ENCODE data around the gene GJA5. TPM values are rescaled to one million over a fixed set of nuclear protein-coding genes. Genes with fewer than 3 reads are reported as not detected.
A peak's percentile ranks its signal among the peaks of the same experiment; 100 is the strongest.
"Not testable (repeated sequence)": the region's sequence is repeated elsewhere in the genome, so short reads cannot be mapped to it uniquely, and the experiment has no call there.

Gene GJA5
- total and polyA plus RNA-seq, 12 donors: 4.8 to 20.0 (median 12.3) TPM

DNA sequence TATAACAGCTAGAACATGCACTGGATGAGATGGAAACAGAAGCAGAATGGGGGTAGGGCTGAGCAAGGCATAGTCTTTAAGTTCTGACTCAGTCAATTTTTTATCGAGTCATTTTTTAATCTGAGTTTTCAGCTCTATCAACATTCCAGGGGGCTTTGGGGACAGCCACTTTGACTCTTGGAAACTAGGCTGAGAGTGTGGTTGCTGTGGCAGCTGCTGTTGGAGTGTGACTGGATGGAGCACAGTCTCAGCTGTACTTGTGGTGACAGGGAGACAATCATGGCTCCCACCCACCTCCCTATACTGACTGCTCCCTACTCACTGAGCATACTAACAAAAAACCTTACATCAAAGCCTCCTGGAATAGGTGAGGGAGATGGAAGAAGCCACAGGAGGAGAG is 25.0 kb downstream of the GJA5 start:
- intact Hi-C loops (cut with DNase I): loop anchor here in 3 of 10 donors (2.0 to 5.0 kb wide), 2 partner anchors 59 to 87 kb away; no protein-coding TSS in a partner anchor
- Histone ChIP-seq H3K36me3 (no peaks in the 10 kb centered on the region), H3K4me1 (peaks cover 0 to 35% (median 13%) of the 10 kb centered on the region in 9 donors), H3K27ac (peak overlapping the region in 3 of 10 donors; percentile 6 to 60 (median 15)), H3K27me3 (no peaks in the 10 kb centered on the region), H3K9me3 (peaks cover 0 to 11% (median 0%) of the 10 kb centered on the region in 11 donors), H3K4me3 (no peak overlapping the region)
- WGBS, 2 donors: 39 to 49% methylated on average over 1 of the region's 1 CpG
- TF ChIP-seq CTCF (IDR thresholded peaks at IDR 0.05): no peak
- peak in 7 of 8 donors; percentile 45 to 75 (median 63) for ATAC-seq
- DNase-seq: no peak

DNA sequence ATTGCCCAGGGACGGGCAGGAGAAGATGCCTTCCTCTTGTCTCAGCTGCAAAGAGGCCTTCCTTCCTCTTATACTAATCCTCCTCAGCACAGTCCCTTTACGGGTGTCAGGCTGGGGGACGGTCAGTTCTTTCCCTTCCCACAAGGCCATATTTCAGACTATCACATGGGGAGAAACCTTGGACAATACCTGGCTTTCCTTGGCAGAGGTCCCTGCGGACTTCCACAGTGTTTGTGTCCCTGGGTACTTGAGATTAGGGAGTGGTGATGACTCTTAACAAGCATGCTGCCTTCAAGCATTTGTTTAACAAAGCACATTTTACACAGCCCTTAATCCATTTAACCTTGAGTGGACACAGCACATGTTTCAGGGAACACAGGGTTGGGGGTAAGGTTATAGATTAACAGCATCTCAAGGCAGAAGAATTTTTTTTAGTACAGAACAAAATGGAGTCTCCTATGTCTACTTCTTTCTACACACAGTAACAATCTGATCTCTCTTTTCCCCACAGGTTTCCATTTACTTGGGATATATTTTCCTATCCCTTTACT is 26.0 kb downstream of the GJA5 start:
- intact Hi-C loops (cut with DNase I): loop anchor here in 1 of 10 donors (2.0 kb wide), 1 partner anchor 60 kb away; no protein-coding TSS in a partner anchor
- H3K4me1 ChIP-seq: peaks cover 0 to 29% (median 13%) of the 10 kb centered on the region in 9 donors
- DNase-seq, H3K27ac ChIP-seq, H3K27me3 ChIP-seq, H3K36me3 ChIP-seq, ATAC-seq, H3K4me3 ChIP-seq: not testable (repeated sequence)
- H3K9me3 ChIP-seq: peaks cover 0 to 11% (median 0%) of the 10 kb centered on the region in 11 donors
- WGBS, 2 donors: 40 to 44% methylated on average over 4 of the region's 4 CpGs

GRCh38 chr1:147729315-147729714 is 31.1 kb downstream of the GJA5 start:
- Histone ChIP-seq H3K4me1 (no peaks in the 10 kb centered on the region), H3K36me3 (no peaks in the 10 kb centered on the region), H3K9me3 (peaks cover 0 to 2% (median 0%) of the 10 kb centered on the region in 11 donors), H3K4me3 (no peak overlapping the region), H3K27ac (no peak overlapping the region), H3K27me3 (no peaks in the 10 kb centered on the region)
- ATAC-seq: no peak
- WGBS, 2 donors: 92 to 98% methylated on average over 2 of the region's 2 CpGs
- no peak for DNase-seq
- no peak for TF ChIP-seq CTCF (IDR thresholded peaks at IDR 0.05)
- intact Hi-C loops (cut with DNase I): loop anchor here in 3 of 10 donors (5.0 to 10.0 kb wide), 3 partner anchors 43 to 88 kb away; no protein-coding TSS in a partner anchor

GRCh38 chr1:147726168-147726567 is 34.2 kb downstream of the GJA5 start:
- H3K36me3 ChIP-seq: no peaks in the 10 kb centered on the region
- peaks cover 0 to 2% (median 0%) of the 10 kb centered on the region in 11 donors for H3K9me3 ChIP-seq
- H3K27ac ChIP-seq: no peak overlapping the region
- no peaks in the 10 kb centered on the region for H3K27me3 ChIP-seq
- WGBS, 2 donors: 64% methylated on average over 2 of the region's 2 CpGs
- H3K4me1 ChIP-seq: peaks cover 0 to 5% (median 0%) of the 10 kb centered on the region in 9 donors
- no peak overlapping the region for H3K4me3 ChIP-seq
- ATAC-seq (no peak), DNase-seq (no peak)
- intact Hi-C loops (cut with DNase I): loop anchor here in 3 of 10 donors (5.0 to 10.0 kb wide), 3 partner anchors 46 to 91 kb away; no protein-coding TSS in a partner anchor
- no peak for TF ChIP-seq CTCF (IDR thresholded peaks at IDR 0.05)

GRCh38 chr1:147725685-147726084 is 34.7 kb downstream of the GJA5 start:
- no peaks in the 10 kb centered on the region for H3K27me3 ChIP-seq
- 92 to 96% methylated on average over 3 of the region's 3 CpGs for WGBS, 2 donors

More at GRCh38 chr1:147725685-147726084, 34.7 kb downstream of the GJA5 start:
- ATAC-seq (no peak), DNase-seq (no peak)
- Histone ChIP-seq H3K4me3 (no peak overlapping the region), H3K36me3 (no peaks in the 10 kb centered on the region), H3K9me3 (peaks cover 0 to 2% (median 0%) of the 10 kb centered on the region in 11 donors), H3K4me1 (peaks cover 0 to 5% (median 0%) of the 10 kb centered on the region in 9 donors), H3K27ac (no peak overlapping the region)
- TF ChIP-seq CTCF (IDR thresholded peaks at IDR 0.05): no peak
- intact Hi-C loops (cut with DNase I): loop anchor here in 5 of 10 donors (1.0 to 10.0 kb wide), 7 partner anchors 47 to 167 kb away; no protein-coding TSS in a partner anchor

Data from heart right ventricle (tissue), 16 donors.